ENCODE measurements around the gene TAF11L2. TPM values are rescaled to one million over a fixed set of nuclear protein-coding genes. Genes with fewer than 3 reads are reported as not detected.
A peak's percentile ranks its signal among the peaks of the same experiment; 100 is the strongest.
"Not testable (repeated sequence)": the region's sequence is repeated elsewhere in the genome, so short reads cannot be mapped to it uniquely, and the experiment has no call there.

TAF11L2 gene
- total and polyA plus RNA-seq, 5 experiments from 2014 or later: not detected

GRCh38 chr5:17487174-17487512, 10.9 kb upstream of the TAF11L2 start:
- no peak for ATAC-seq
- no peaks in the 10 kb centered on the region for H3K36me3 Mint-ChIP-seq
- H3K27me3 Mint-ChIP-seq: no peaks in the 10 kb centered on the region
- no peaks in the 10 kb centered on the region for H3K4me1 Mint-ChIP-seq
- H3K4me3 Mint-ChIP-seq: no peak overlapping the region
- peaks cover 0 to 10% (median 2%) of the 10 kb centered on the region in 9 donors for H3K9me3 Mint-ChIP-seq
- no peak for DNase-seq
- no peak overlapping the region for H3K27ac Mint-ChIP-seq
- POLR2A ChIA-PET: no interaction called here

GRCh38 chr5:17491257-17491656, 6.8 kb upstream of the TAF11L2 start:
- peaks cover 0 to 14% (median 9%) of the 10 kb centered on the region in 9 donors for H3K9me3 Mint-ChIP-seq
- not testable (repeated sequence) for H3K27ac Mint-ChIP-seq

GRCh38 chr5:17492770-17493169, 5.3 kb upstream of the TAF11L2 start:
- H3K9me3 Mint-ChIP-seq: peaks cover 0 to 14% (median 8%) of the 10 kb centered on the region in 9 donors
- no peaks in the 10 kb centered on the region for H3K36me3 Mint-ChIP-seq
- H3K4me1 Mint-ChIP-seq: no peaks in the 10 kb centered on the region
- no peak overlapping the region for H3K27ac Mint-ChIP-seq
- no peak for DNase-seq
- H3K4me3 Mint-ChIP-seq: no peak overlapping the region
- POLR2A ChIA-PET: no interaction called here
- no peaks in the 10 kb centered on the region for H3K27me3 Mint-ChIP-seq
- no peak for ATAC-seq

More at GRCh38 chr5:17491257-17491656, 6.8 kb upstream of the TAF11L2 start:
- ATAC-seq, POLR2A ChIA-PET, H3K4me3 Mint-ChIP-seq, H3K36me3 Mint-ChIP-seq, DNase-seq, H3K27me3 Mint-ChIP-seq, H3K4me1 Mint-ChIP-seq: not testable (repeated sequence)

- no peaks in the 10 kb centered on the region for H3K27me3 Mint-ChIP-seq
- DNase-seq (no peak), ATAC-seq (no peak)
- H3K27ac Mint-ChIP-seq: no peak overlapping the region
- no peaks in the 10 kb centered on the region for H3K4me1 Mint-ChIP-seq
- POLR2A ChIA-PET: no interaction called here
- H3K4me3 Mint-ChIP-seq: no peak overlapping the region
- peaks cover 0 to 12% (median 7%) of the 10 kb centered on the region in 9 donors for H3K9me3 Mint-ChIP-seq
- no peaks in the 10 kb centered on the region for H3K36me3 Mint-ChIP-seq
These were observed 585 bp upstream of the TAF11L2 start for GRCh38 chr5:17497446-17497845.

GRCh38 chr5:17511775-17512325, 13.8 kb downstream of the TAF11L2 start:
- ATAC-seq: no peak
- Mint-ChIP-seq H3K27ac (no peak overlapping the region), H3K4me3 (no peak overlapping the region), H3K27me3 (peaks cover 0 to 3% (median 0%) of the 10 kb centered on the region in 5 donors), H3K4me1 (no peaks in the 10 kb centered on the region), H3K9me3 (peaks cover 0 to 16% (median 3%) of the 10 kb centered on the region in 9 donors), H3K36me3 (peaks cover 0 to 3% (median 0%) of the 10 kb centered on the region in 3 donors)
- POLR2A ChIA-PET: no interaction called here
- no peak for DNase-seq

GRCh38 chr5:17517526-17517925, 19.5 kb downstream of the TAF11L2 start:
- H3K4me3 Mint-ChIP-seq, H3K36me3 Mint-ChIP-seq, H3K9me3 Mint-ChIP-seq, ATAC-seq, H3K4me1 Mint-ChIP-seq, H3K27me3 Mint-ChIP-seq, H3K27ac Mint-ChIP-seq, POLR2A ChIA-PET: not testable (repeated sequence)
- DNase-seq: peak in 2 of 10 donors; percentile 21 to 26

GRCh38 chr5:17518067-17518466, 20.0 kb downstream of the TAF11L2 start, which contains the start of gene TAF11L3:
TSS of gene TAF11L3 (plus strand) at chr5:17518367.
- H3K27ac Mint-ChIP-seq, POLR2A ChIA-PET, DNase-seq, H3K27me3 Mint-ChIP-seq, H3K4me3 Mint-ChIP-seq, H3K36me3 Mint-ChIP-seq, ATAC-seq, H3K9me3 Mint-ChIP-seq, H3K4me1 Mint-ChIP-seq: not testable (repeated sequence)

- DNase-seq, ATAC-seq, H3K36me3 Mint-ChIP-seq, H3K27ac Mint-ChIP-seq, H3K4me1 Mint-ChIP-seq, POLR2A ChIA-PET, H3K9me3 Mint-ChIP-seq, H3K4me3 Mint-ChIP-seq, H3K27me3 Mint-ChIP-seq: not testable (repeated sequence)
These were observed 21.5 kb downstream of the TAF11L2 start for GRCh38 chr5:17519508-17519907.

- H3K9me3 Mint-ChIP-seq, POLR2A ChIA-PET, H3K4me3 Mint-ChIP-seq, H3K4me1 Mint-ChIP-seq, H3K27me3 Mint-ChIP-seq, H3K36me3 Mint-ChIP-seq, ATAC-seq, DNase-seq, H3K27ac Mint-ChIP-seq: not testable (repeated sequence)
These were observed 23.5 kb downstream of the TAF11L2 start, which contains the start of gene TAF11L4 for GRCh38 chr5:17521501-17521900. TSS of gene TAF11L4 (plus strand) at chr5:17521801.

GRCh38 chr5:17524935-17525334, 26.9 kb downstream of the TAF11L2 start, which contains the start of gene TAF11L5:
TSS of gene TAF11L5 (plus strand) at chr5:17525235.
- H3K9me3 Mint-ChIP-seq, H3K27me3 Mint-ChIP-seq, H3K4me1 Mint-ChIP-seq, ATAC-seq, POLR2A ChIA-PET, H3K4me3 Mint-ChIP-seq, DNase-seq, H3K36me3 Mint-ChIP-seq, H3K27ac Mint-ChIP-seq: not testable (repeated sequence)

GRCh38 chr5:17526504-17526903, 28.5 kb downstream of the TAF11L2 start:
- H3K9me3 Mint-ChIP-seq, ATAC-seq, H3K36me3 Mint-ChIP-seq, H3K27ac Mint-ChIP-seq, H3K4me1 Mint-ChIP-seq, H3K27me3 Mint-ChIP-seq, H3K4me3 Mint-ChIP-seq, POLR2A ChIA-PET: not testable (repeated sequence)
- DNase-seq: peak in 4 of 10 donors; percentile 0 to 22 (median 19)

GRCh38 chr5:17528369-17528768, 30.3 kb downstream of the TAF11L2 start, which contains the start of gene TAF11L6:
TSS of gene TAF11L6 (plus strand) at chr5:17528669.
- DNase-seq, POLR2A ChIA-PET, H3K27ac Mint-ChIP-seq, H3K27me3 Mint-ChIP-seq, H3K9me3 Mint-ChIP-seq, ATAC-seq, H3K36me3 Mint-ChIP-seq, H3K4me1 Mint-ChIP-seq, H3K4me3 Mint-ChIP-seq: not testable (repeated sequence)

Measured in naive thymus-derived CD8-positive, alpha-beta T cell (primary cell).